Kasumi-1 (cell line): Measurements from ENCODE around the gene ARVCF.

ENCODE experiments used
- DNase-seq, 2 experiments: peaks; one replicate each; lab custom pipeline; 2025; lab: John Stamatoyannopoulos, UW

The ARVCF gene, protein sequence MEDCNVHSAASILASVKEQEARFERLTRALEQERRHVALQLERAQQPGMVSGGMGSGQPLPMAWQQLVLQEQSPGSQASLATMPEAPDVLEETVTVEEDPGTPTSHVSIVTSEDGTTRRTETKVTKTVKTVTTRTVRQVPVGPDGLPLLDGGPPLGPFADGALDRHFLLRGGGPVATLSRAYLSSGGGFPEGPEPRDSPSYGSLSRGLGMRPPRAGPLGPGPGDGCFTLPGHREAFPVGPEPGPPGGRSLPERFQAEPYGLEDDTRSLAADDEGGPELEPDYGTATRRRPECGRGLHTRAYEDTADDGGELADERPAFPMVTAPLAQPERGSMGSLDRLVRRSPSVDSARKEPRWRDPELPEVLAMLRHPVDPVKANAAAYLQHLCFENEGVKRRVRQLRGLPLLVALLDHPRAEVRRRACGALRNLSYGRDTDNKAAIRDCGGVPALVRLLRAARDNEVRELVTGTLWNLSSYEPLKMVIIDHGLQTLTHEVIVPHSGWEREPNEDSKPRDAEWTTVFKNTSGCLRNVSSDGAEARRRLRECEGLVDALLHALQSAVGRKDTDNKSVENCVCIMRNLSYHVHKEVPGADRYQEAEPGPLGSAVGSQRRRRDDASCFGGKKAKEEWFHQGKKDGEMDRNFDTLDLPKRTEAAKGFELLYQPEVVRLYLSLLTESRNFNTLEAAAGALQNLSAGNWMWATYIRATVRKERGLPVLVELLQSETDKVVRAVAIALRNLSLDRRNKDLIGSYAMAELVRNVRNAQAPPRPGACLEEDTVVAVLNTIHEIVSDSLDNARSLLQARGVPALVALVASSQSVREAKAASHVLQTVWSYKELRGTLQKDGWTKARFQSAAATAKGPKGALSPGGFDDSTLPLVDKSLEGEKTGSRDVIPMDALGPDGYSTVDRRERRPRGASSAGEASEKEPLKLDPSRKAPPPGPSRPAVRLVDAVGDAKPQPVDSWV

DNA sequence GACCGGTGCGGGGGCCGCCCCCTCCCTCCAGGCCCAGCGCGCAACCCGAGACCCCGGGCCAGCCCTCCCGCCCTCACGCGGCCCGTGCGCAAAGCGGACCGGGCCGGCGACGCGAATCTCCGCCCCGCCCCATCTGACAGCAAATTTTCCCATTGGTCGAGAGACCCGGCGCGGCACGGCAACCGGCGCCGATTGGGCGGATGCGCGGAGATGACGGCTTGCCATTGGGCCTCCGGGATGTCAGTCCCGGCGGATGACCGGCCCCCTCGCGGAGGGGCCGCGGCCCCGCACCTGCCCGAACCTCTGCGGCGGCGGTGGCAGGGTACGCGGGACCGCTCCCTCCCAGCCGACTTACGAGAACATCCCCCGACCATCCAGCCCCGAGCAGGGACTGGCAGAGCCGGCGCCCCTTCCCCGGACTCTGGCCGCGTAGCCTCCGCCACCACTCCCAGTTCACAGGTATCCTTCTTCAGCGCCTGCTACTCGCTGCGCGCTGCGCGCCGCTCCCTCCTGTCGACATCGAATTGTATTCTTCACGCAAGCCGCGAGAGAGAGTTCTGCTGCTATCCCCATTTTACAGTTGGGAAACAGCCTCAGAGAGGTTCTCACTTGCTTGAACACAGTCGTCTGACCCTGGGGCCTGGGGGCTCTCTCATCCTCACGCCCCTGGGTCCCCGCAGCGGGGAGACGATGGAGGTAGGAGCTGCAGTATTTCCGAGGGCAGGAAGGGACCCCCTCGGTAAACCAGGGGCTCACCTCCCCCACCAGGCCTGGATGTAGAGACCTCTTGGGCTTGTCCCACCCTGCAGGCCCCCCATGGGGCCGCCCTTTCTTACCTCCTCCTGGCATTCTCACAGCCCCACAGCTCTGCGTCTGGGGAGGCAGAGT is at the start of gene ARVCF:
Gene ARVCF (minus strand): TSS at position 90 of the 888 bp plus-strand sequence. CDS start 26,029 bp downstream, outside the sequence.
- peak; percentile 71 to 72 for DNase-seq

DNA sequence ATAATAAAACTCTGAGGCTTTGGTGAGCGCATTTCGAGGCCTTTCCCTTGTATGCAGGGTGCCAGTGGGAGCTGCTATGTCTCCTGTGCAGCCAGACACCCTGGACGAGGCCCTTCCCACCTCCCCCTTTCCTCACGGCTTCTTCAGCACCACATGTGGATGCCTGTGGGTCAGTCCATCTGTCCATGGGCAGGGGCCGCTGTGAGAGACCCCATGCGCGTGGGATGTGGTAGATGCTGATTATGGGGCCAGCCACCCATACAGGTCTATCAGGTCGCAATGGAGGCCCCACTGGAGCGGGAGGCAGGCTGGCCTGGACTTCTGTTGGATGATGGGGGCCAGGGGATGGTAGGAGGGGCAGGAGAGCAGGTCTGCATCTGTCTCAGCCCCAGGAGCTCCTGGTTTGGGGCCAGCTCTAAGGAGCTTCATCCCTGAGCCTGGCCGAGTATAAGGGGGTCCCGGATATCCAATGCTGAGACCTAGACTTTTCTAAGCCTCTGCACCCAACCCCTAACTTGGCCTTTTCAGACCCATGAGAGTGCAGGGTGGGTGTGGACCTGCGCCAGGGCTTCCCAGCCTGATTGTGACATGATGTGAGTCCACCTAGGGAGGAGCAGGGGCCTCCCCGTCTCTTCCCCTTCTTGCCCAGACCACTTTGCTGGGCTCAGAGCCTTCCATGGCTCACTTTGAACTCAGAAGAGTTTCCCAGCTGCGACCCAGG is 49.4 kb upstream of the ARVCF start:
- no peak for DNase-seq

DNA sequence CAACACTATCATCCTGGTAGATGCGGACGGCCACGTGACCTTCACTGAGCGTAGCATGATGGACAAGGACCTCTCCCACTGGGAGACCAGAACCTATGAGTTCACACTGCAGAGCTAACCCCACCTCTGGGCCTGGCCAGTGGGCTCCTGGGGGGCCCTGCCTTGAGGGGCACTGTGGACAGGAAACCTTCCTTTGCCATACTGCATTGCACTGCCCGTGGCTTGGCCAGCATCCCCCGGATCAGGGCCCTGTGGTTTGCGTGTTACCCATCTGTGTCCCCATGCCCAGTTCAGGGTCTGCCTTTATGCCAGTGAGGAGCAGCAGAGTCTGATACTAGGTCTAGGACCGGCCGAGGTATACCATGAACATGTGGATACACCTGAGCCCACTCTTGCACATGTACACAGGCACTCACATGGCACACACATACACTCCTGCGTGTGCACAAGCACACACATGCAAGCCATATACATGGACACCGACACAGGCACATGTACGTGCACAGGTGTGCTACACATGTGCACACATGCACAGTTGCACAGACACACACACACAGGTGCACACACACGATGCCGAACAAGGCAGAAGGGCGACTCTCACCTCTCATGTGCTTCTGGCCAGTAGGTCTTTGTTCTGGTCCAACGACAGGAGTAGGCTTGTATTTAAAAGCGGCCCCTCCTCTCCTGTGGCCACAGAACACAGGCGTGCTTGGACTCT is 48.1 kb upstream of the ARVCF start:
- no peak for DNase-seq

DNA sequence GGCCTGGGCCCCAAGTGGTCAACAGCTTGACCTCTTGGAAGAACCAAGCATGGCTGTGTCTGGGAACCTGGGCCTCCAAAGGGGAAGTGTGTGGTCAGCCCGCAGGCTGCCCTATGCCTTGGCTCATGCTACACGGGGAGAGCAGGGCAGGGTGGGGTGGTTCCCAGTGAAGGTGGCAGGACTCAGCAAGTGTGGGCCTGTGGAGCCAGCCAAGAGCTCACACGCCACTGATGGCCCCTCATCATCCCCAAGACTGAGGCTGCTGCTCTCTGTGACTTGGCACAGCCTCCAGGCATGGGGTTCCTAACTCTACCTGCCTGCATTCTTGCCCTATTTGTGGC is 47.5 kb upstream of the ARVCF start:
- DNase-seq, result no peak

DNA sequence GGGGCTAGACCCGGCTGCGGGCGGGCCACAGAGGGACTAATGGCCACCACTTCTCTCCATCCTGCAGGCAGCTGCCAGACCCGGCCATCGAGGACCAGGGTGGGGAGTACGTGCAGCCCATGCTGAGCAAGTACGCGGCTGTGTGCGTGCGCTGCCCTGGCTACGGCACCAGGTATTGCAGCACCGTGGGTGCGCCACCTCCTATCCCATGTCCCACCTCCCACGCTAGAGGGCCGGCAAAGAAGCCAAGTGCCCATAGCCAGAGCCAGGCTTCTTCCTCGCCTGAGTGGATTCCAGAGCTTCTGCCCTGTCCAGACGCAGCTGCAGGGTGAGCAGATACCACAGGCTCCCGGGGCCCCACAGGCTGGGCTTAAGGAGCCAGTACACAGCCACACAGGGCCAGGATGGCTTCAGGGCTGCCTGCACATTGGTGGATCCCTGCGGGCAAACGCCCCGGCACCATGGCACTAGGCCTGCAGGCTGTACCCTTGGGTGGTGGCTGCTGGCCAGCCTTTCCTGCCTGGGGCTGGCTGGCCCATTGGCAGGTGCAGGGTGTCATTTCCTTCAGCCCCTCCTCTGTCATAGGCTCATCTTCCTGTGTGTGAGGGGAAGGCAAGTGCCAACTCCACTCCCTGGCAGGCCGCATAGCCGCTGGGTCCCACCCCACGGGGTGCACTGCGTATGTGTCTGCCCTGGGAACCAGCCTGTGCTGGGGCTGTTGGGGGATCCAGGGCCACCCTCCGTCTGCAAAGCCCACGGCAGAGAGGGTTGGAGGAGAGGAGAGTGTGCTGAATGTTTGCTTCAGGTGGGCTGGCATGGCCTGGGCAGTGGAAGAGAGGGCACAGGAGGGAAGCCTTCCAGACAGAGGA is 46.9 kb upstream of the ARVCF start:
- DNase-seq, result no peak

DNA sequence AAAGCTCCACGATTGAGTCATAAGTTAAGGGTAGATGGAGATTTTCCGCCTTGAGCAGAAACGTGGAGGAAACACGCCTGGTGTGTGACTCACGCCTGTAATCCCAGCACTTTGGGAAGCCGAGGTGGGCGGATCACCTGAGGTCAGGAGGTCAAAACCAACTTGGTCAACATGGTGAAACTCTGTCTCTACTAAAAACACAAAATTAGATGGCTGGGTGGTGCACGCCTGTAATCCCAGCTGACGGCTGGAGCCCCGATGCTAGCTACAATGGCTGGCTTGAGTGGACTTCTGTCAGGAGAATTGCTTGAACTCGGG is 46.1 kb upstream of the ARVCF start:
- no peak for DNase-seq

DNA sequence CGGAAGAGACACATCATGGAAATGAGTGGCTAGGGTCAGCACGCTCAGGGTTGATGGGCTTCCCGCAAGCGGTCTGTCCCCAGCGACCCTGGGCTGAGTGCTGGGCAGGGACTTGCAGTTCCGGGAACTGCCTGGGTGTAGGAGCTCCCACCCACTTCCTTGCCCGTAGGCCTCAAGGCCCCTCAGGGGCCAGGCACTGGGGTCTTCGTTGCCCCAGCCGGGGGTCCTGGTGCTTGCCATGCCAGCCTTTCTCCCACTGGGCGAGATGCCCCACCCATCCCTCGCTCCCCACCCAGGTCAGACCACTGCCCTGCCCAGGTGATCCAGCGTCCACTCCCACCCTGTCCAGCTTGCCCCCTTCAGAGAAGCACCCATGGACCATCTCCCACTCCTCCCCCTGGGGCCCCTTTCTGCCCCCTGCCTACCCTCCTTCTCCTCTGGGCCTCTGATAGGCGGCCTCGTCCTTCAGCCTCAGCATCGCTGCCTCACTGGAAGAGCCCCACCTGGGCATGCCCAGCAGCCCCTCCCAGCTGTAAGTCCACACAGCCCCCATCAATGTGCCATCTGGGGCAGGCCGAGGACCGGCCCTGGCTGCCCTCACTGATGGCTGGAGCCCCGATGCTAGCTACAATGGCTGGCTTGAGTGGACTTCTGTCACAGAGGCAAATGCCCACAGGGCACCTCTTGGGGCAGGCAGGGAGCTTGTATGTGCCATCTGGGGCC is 45.6 kb upstream of the ARVCF start:
- DNase-seq, result no peak

DNA sequence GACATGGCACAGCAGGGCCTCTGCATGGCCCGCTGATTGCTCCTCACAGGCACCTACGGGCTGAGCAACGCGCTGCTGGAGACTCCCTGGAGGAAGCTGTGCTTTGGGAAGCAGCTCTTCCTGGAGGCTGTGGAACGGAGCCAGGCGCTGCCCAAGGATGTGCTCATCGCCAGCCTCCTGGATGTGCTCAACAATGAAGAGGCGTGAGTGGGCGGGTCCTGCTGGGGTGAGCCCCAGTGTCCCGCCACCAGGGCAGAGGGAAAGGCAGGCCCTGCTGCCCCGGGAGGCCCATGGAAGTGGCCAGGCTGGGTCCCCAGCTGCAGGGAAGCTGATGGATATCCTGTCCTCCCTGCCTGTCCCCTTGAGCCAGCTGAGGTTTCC is 44.8 kb upstream of the ARVCF start:
- DNase-seq, result no peak

DNA sequence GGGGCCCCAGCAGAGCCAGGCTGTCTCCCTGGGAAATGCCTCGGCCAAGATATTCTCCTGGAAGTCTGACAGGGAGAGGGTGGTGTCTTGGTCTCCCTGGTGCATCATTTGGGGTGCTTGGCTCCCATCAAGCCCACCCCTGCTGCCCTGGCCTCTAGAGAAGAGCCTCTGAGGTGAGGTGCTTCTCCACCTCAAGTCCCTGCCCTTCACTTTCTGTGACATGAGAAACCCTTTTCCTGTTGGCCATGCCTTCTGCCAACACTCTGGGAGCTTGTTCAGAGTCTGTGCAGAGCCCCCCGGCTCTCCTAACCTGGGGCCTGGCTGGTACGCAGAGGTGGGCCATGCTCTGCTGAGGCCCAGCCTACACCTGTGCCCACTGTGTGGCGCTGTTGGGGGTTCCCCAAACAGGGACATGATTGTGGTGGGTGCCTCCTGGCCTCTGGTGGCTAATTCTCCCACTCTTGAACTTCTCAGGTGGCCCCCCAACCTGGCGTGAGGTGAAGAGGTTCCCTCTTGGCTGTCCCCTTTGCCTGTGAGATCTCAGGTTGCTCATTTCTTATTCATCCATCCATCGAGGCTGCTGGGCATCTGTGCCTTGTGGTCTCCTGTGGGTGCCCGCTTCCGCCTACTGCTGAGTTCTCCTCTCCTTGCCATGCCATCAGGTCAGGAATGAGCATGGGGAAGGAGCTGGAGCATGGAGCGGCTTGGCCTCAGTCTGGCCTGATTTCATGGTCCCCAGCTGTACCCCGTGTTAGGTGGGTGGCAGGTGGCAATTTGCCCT is 44.3 kb upstream of the ARVCF start:
- no peak for DNase-seq

DNA sequence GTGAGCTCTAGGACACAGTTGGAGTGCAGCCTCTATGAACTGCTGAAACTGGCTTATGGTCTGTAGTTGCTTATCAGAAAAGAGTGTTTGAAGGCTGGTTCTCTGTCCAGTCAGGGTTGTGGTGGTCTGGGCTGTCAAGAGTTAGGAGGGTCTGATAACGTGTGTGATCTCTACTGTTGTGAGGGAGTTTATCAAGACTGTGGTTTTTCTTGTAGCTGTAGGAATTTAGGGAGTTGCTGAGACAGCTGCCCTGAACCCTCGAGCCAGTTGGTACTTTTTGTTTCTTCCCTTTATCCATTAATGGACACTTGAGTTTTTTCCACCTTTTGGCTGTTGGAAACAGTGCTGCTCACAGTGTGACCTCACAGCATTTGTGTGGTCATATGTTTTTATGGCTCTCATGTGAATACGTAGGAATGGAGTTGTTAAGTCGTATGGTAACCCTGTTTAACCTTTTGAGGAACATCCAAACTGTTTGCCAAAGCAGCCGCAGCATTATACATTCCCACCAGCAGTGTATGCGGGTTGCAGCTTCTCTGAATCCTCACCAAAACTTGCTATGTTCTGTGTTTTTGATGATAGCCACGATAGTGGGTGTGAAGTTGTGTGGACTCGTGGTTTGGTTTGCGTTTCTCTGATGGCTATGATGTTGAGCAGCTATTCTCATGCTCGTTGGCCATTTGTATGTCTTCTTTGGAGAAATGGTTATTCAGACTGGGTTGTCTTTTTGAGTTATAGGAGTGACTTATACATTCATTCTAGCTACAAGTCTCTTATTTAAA is 42.6 kb upstream of the ARVCF start:
- DNase-seq, result no peak

DNA sequence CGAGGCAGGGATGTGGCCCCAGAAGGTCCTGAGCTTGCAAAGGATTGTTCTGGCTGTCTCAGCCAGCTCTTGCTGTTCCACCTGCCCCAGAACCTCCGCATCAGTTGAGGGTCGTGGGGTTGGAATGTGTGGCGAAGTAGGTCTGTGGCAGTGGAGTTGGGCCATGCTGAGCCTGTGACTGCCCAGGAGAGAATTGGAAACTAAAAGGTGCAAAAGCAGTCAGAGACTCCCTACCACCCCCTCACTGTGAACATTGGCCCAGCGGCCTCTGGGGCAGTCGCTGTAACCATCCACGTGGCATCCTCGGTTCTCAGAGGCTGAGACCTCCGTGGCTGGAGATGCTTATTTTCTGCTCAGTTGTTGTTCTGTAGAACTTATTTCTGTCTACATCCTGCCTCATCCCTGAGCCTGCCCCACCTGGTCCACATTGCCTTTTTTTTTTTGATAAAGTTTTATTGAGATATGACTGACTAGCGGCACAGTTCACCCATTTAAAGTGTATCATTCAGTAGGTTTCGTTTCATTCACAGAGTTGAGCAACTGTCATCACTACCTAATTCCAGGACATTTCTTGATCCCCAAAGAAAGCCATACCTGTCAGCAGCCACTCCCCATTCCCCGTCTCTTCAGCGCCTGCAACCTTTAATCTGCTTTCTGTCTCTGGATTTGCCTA is 41.1 kb upstream of the ARVCF start:
- DNase-seq, result no peak

DNA sequence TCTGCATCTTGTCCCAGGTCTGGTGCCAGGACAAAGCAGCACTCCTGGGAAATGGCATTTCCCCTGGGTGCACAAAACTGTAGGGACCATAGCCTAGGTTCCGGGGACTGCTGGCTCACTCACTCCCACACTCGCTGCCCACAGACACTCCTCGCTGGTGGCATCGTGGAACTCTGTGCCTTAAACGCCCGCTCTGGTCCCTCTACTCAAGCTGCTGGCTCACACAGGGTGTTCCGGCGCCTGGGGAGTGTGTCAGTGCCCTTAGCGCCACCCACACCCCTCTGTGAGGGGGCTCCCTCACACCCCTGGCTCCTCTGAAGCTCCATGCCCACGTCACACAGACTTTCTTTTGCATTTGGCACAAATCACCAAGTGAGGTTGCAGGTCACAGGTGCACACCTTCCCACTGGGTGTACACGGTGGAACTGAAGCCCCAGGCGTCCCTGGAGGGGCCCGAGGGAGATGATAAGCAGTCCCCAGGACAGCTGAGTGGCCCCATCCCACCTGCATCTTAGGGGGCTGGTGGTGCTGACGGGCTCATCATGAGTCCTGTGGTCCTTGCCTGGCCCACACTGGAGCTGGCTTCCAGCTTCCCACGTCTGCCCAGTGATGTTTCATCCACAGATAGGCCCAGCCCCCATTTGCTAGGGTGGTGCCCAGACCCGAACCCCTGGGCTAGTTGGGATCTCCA is 40.2 kb upstream of the ARVCF start:
- no peak for DNase-seq

DNA sequence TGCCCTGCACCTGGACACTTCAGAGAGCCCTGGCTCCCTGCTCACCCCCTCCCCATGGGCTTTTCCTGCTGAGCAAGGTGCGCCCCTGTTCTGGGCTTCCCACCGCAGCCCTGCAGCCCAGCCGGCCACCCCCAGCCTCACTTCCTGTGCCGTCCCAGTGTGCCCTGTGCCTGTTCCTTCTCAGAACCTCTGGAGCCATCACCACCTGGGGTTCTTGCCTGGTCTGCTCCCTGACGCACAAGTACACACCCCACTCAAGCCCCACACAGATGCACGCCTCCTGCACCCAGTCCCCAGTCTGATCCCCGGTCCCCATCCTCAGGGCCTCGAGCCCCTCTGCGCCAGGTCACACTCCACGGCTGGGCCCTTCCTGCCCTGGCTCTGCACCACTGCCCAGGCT is 39.5 kb upstream of the ARVCF start:
- DNase-seq, result no peak

DNA sequence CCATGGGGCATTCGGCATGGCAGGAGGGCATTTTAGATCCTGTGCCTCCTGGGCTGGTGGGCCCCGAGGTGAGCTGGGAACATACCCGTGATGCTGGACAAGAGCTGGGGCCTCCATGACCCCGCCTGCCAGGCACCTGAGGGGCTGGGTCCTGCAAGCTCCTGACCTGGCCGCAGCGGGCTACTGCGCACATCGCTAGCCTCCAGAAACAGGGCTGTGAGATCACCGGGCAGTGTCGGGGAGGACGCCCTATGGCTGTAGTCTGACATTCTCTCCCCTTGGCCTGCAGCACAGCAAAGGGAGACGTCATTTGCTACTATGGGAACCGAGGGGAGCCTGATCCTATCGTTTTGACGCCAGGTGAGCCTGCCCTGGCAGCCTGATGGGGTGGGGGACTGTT is 39.0 kb upstream of the ARVCF start:
- no peak for DNase-seq

DNA sequence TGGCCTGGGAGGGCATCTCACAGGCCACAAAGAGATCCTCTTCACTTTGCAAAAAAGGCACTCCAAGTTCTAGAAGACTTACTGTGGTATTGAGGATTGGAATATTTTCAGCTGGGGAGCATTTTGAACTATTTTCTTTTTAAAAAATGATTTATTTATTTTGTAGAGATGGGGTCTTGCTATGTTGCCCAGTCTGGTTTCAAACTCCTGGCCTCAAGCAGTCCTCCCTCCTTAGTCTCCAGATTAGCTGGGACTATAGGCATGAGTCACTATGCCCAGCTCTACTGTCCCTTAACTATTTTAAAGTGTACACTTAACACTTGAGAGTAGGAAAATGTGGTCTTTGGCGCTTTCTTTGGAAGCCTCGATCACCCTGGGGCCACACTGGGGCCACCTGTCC is 38.5 kb upstream of the ARVCF start:
- DNase-seq, result no peak

DNA sequence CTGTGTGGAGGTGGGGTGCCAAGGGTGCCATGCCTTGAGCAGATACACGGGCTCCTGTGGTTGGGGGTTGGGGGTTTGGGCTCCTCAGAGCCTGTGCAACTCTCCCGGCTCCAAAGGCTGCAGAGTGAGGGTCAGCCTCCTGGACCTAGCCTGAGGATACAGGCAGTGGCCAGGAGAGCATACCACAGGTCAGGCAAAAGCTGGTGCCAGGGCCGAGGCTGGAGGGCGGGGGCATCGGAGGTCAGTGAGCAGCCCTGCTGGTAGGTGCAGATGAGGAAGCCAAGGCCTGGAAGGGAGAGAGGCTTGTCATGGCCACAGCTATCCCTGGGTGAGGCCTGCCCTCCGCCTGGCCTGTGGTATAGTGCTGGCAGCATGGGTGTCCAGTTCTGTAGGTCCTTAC is 37.9 kb upstream of the ARVCF start:
- no peak for DNase-seq

DNA sequence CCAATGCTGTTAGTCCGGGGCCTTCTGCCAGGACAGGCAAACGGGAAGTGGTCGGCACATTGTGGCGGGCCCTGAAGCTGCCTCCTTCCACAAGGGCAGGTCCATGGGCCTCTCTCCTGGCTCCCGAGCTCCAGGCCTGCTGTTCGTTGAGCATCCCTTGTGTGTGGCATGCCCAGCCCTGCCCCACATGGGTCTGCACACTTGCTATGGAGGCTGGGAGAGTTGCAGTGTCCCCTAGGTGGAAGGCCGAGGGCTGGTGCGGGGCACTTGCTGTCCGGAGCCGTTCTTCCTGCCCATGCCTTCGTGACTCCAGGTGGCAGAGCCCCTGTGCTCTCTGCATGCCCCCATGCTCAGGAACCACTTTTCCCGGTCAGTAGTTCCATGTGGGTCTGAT is 37.4 kb upstream of the ARVCF start:
- DNase-seq, result no peak
